Aorta (tissue), 5 donors: ENCODE measurements around the gene ELAVL4. TPM values are rescaled to one million over a fixed set of nuclear protein-coding genes. Genes with fewer than 3 reads are reported as not detected.

Source experiments
- ATAC-seq: fragments of 200-7000 bp; cut with Tn5 transposase; one replicate; pipeline ENCODE4 v1.9.1; 2022; ENCODE audit warnings: moderate library complexity; ENCODE audit not compliant: low FRiP score
- DNase-seq, 2 donors: peaks; one replicate each; pipeline ENCODE4 v3.0.0-alpha.2; 2020
- H3K27ac ChIP-seq, 2 donors: one replicate each; pipeline ENCODE4 v1.5.1; 2013; ENCODE audit warnings: low read length in 2 of 2, mild to moderate bottlenecking in 2 of 2, moderate library complexity in 2 of 2, control low read depth in 1 of 2, inconsistent platforms in 1 of 2, low read depth in 1 of 2
- H3K27me3 ChIP-seq, 2 donors: one replicate each; pipeline ENCODE4 v1.6.1; 2013; ENCODE audit warnings: control low read depth in 1 of 2, low read length in 1 of 2, mild to moderate bottlenecking in 1 of 2, moderate library complexity in 1 of 2; ENCODE audit not compliant: insufficient read depth in 2 of 2, control insufficient read depth in 1 of 2
- H3K36me3 ChIP-seq, 2 donors: one replicate each; pipeline ENCODE4 v1.6.1; 2013; ENCODE audit warnings: control low read depth in 1 of 2, low read length in 1 of 2, mild to moderate bottlenecking in 1 of 2; ENCODE audit not compliant: insufficient read depth in 2 of 2, control insufficient read depth in 1 of 2
- H3K4me1 ChIP-seq, 2 donors: one replicate each; pipeline ENCODE4 v1.6.1; 2013; ENCODE audit warnings: low read length in 2 of 2, control low read depth in 1 of 2, mild to moderate bottlenecking in 1 of 2, moderate library complexity in 1 of 2; ENCODE audit not compliant: insufficient read depth in 2 of 2, control insufficient read depth in 1 of 2
- H3K4me3 ChIP-seq, 2 donors: one replicate each; pipeline ENCODE4 v1.5.1; 2013; ENCODE audit warnings: low read length in 2 of 2, control low read depth in 1 of 2, mild to moderate bottlenecking in 1 of 2
- H3K9me3 ChIP-seq: one replicate; pipeline ENCODE4 v1.6.1; 2013; ENCODE audit warnings: mild to moderate bottlenecking, low read length; ENCODE audit not compliant: control insufficient read depth
- WGBS, 2 donors: extraction: QIAGEN DNeasy Blood & Tissue Kit; methylation state at CpG; one replicate each; pipeline ENCODE4 v1.1.7; 2013; 5-methylcytosine and 5-hydroxymethylcytosine counted together
- intact Hi-C, 2 donors: fragments of 100-400 bp; cut with DNase I; formaldehyde crosslinking; loops; one replicate each; pipeline versions ENCODE4 v1.14.2 to v1.15.0; 2022
- polyA plus RNA-seq, 2 donors: library from polyadenylated mRNA; stranded (reverse); fragments of 200-250 nt; gene quantifications; one replicate each; pipeline ENCODE4 v1.2.3, GENCODE V29; 2013
- total RNA-seq, 2 donors: library from RNA; stranded (reverse); fragmentation: NEBNext Ultra II Directional; extraction: Animal tissue kit (Norgen Biotek cat#: 25700); gene quantifications; one replicate each; pipeline ENCODE4 v1.2.1, GENCODE V29; 2021
- donor health status: healthy with polysubstance abuse.
- donor health status: Bipolar disorder and iron deficiency.
- donor health status: DM: no; HTN: no; CAD: no.
- donor health status: DM: no; HTN: no; CAD: no.
- donor health status: DM: yes; HTN: yes; CAD: no.

Gene ELAVL4
- total and polyA plus RNA-seq, 4 donors, result 0.10 to 0.75 (median 0.39) TPM; not detected in 1

- Histone ChIP-seq H3K36me3 (no peaks in the 10 kb centered on the region), H3K4me1 (no peaks in the 10 kb centered on the region), H3K4me3 (no peak overlapping the region), H3K27me3 (no peaks in the 10 kb centered on the region), H3K9me3 (no peaks in the 10 kb centered on the region), H3K27ac (no peak overlapping the region)
- DNase-seq, result peak in 1 of 2 donors; percentile 43
- ATAC-seq, result no peak
- 63 to 65% methylated on average over 2 of the region's 2 CpGs for WGBS, 2 donors
- intact Hi-C loops, result no loop called here
Measured at GRCh38 chr1:50097021-50097679, 11.6 kb upstream of the ELAVL4 start.

- Histone ChIP-seq H3K9me3 (no peaks in the 10 kb centered on the region), H3K36me3 (no peaks in the 10 kb centered on the region), H3K27me3 (no peaks in the 10 kb centered on the region), H3K4me3 (no peak overlapping the region), H3K4me1 (no peaks in the 10 kb centered on the region), H3K27ac (no peak overlapping the region)
- intact Hi-C loops, result no loop called here
- ATAC-seq, result no peak
- no peak for DNase-seq
Measured at GRCh38 chr1:50097791-50098190, 10.9 kb upstream of the ELAVL4 start.

- no peaks in the 10 kb centered on the region for H3K4me1 ChIP-seq
- 34 to 35% methylated on average over 2 of the region's 2 CpGs for WGBS, 2 donors
- no peaks in the 10 kb centered on the region for H3K9me3 ChIP-seq
- intact Hi-C loops, result no loop called here
- H3K27ac ChIP-seq, result no peak overlapping the region
- no peak for DNase-seq
- no peaks in the 10 kb centered on the region for H3K27me3 ChIP-seq
- no peaks in the 10 kb centered on the region for H3K36me3 ChIP-seq
- no peak overlapping the region for H3K4me3 ChIP-seq
- ATAC-seq, result no peak
Measured at GRCh38 chr1:50098591-50099021, 10.1 kb upstream of the ELAVL4 start.

GRCh38 chr1:50099654-50100053 is 9.1 kb upstream of the ELAVL4 start:
- WGBS, 2 donors, result 27 to 50% methylated on average over 1 of the region's 1 CpG
- no peak overlapping the region for H3K27ac ChIP-seq

GRCh38 chr1:50103615-50104081 is 5.1 kb upstream of the ELAVL4 start:
- no peaks in the 10 kb centered on the region for H3K4me1 ChIP-seq
- DNase-seq, result no peak
- H3K9me3 ChIP-seq, result peaks cover 2% of the 10 kb centered on the region
- no peaks in the 10 kb centered on the region for H3K36me3 ChIP-seq
- ATAC-seq, result no peak
- intact Hi-C loops, result no loop called here
- H3K4me3 ChIP-seq, result no peak overlapping the region
- H3K27me3 ChIP-seq, result peaks cover 0 to 1% of the 10 kb centered on the region in 2 donors
- 50 to 61% methylated on average over 7 of the region's 7 CpGs for WGBS, 2 donors
- H3K27ac ChIP-seq, result no peak overlapping the region

More at GRCh38 chr1:50099654-50100053, 9.1 kb upstream of the ELAVL4 start:
- no peaks in the 10 kb centered on the region for H3K4me1 ChIP-seq
- ATAC-seq (no peak), DNase-seq (no peak)
- no peaks in the 10 kb centered on the region for H3K36me3 ChIP-seq
- no peaks in the 10 kb centered on the region for H3K27me3 ChIP-seq
- intact Hi-C loops, result no loop called here
- H3K9me3 ChIP-seq, result peaks cover 2% of the 10 kb centered on the region
- no peak overlapping the region for H3K4me3 ChIP-seq

- peaks cover 0 to 7% of the 10 kb centered on the region in 2 donors for H3K27me3 ChIP-seq
- H3K36me3 ChIP-seq, result no peaks in the 10 kb centered on the region
- intact Hi-C loops, result no loop called here
- H3K27ac ChIP-seq, result no peak overlapping the region
- no peaks in the 10 kb centered on the region for H3K4me1 ChIP-seq
- peaks cover 4% of the 10 kb centered on the region for H3K9me3 ChIP-seq
- DNase-seq (no peak), ATAC-seq (no peak)
- whole genome bisulfite sequencing, 2 donors, result 67 to 71% methylated on average over 3 of the region's 3 CpGs
- no peak overlapping the region for H3K4me3 ChIP-seq
Measured at GRCh38 chr1:50105433-50105832, 3.3 kb upstream of the ELAVL4 start.

- DNase-seq, result no peak
- Histone ChIP-seq H3K9me3 (peaks cover 4% of the 10 kb centered on the region), H3K4me3 (no peak overlapping the region), H3K4me1 (no peaks in the 10 kb centered on the region), H3K36me3 (no peaks in the 10 kb centered on the region), H3K27ac (no peak overlapping the region), H3K27me3 (peaks cover 0 to 7% of the 10 kb centered on the region in 2 donors)
- ATAC-seq, result no peak
- intact Hi-C loops, result no loop called here
- WGBS, 2 donors, result 80 to 82% methylated on average over 12 of the region's 12 CpGs
Measured at GRCh38 chr1:50106095-50106761, 2.5 kb upstream of the ELAVL4 start.

GRCh38 chr1:50109116-50109515 is 396 bp downstream of the ELAVL4 start:
- WGBS, 2 donors, result 83% methylated on average over 4 of the region's 4 CpGs
- H3K4me3 ChIP-seq, result no peak overlapping the region
- no peak for ATAC-seq
- intact Hi-C loops, result no loop called here
- H3K4me1 ChIP-seq, result no peaks in the 10 kb centered on the region
- peaks cover 2% of the 10 kb centered on the region for H3K9me3 ChIP-seq
- DNase-seq, result no peak
- no peak overlapping the region for H3K27ac ChIP-seq
- H3K27me3 ChIP-seq, result peaks cover 0 to 7% of the 10 kb centered on the region in 2 donors
- H3K36me3 ChIP-seq, result no peaks in the 10 kb centered on the region

- WGBS, 2 donors, result 9 to 10% methylated on average over 8 of the region's 8 CpGs
- DNase-seq, result no peak
- H3K27me3 ChIP-seq, result peaks cover 0 to 7% of the 10 kb centered on the region in 2 donors
- H3K27ac ChIP-seq, result no peak overlapping the region
- intact Hi-C loops, result no loop called here
- H3K36me3 ChIP-seq, result no peaks in the 10 kb centered on the region
- no peaks in the 10 kb centered on the region for H3K4me1 ChIP-seq
- ATAC-seq, result no peak
- no peak overlapping the region for H3K4me3 ChIP-seq
- peaks cover 2% of the 10 kb centered on the region for H3K9me3 ChIP-seq
Measured at GRCh38 chr1:50109647-50110075, 941 bp downstream of the ELAVL4 start.
